ENCODE data around the gene GAS2L2.
A peak's percentile ranks its signal among the peaks of the same experiment; 100 is the strongest.

GAS2L2 gene

GRCh38 chr17:35752945-35753764 lies at the start of gene GAS2L2:
TSS of gene GAS2L2 (minus strand) at chr17:35753239. CDS start at chr17:35752850, 389 bp downstream.
- no peak for DNase-seq

- DNase-seq: no peak
Observed at GRCh38 chr17:35801583-35802224, 48.7 kb upstream of the GAS2L2 start.

- no peak for DNase-seq
Observed at GRCh38 chr17:35799942-35800341, 46.9 kb upstream of the GAS2L2 start.

GRCh38 chr17:35797918-35798317 lies 44.9 kb upstream of the GAS2L2 start:
- no peak for DNase-seq

GRCh38 chr17:35797370-35797769 lies 44.3 kb upstream of the GAS2L2 start:
- no peak for DNase-seq

GRCh38 chr17:35796942-35797341 lies 43.9 kb upstream of the GAS2L2 start:
- no peak for DNase-seq

- no peak for DNase-seq
Observed at GRCh38 chr17:35795871-35796265, 42.8 kb upstream of the GAS2L2 start.

- peak; percentile 53 for DNase-seq
Observed at GRCh38 chr17:35795007-35795870, 42.2 kb upstream of the GAS2L2 start, which contains the start of gene MMP28. TSS of gene MMP28 (minus strand) at chr17:35795641. CDS start at chr17:35795377, 264 bp downstream.

- DNase-seq: no peak
Observed at GRCh38 chr17:35793257-35793656, 40.2 kb upstream of the GAS2L2 start.

- no peak for DNase-seq
Observed at GRCh38 chr17:35791681-35792350, 38.8 kb upstream of the GAS2L2 start.

GRCh38 chr17:35790841-35791240 lies 37.8 kb upstream of the GAS2L2 start:
- DNase-seq: no peak

- no peak for DNase-seq
Observed at GRCh38 chr17:35788477-35789368, 35.7 kb upstream of the GAS2L2 start.

- DNase-seq: no peak
Observed at GRCh38 chr17:35786941-35787432, 33.9 kb upstream of the GAS2L2 start.

- DNase-seq: no peak
Observed at GRCh38 chr17:35784895-35785294, 31.9 kb upstream of the GAS2L2 start.

- no peak for DNase-seq
Observed at GRCh38 chr17:35780950-35781349, 27.9 kb upstream of the GAS2L2 start.

GRCh38 chr17:35778641-35779196 lies 25.7 kb upstream of the GAS2L2 start:
- DNase-seq: no peak

GRCh38 chr17:35775583-35775982 lies 22.5 kb upstream of the GAS2L2 start:
- no peak for DNase-seq

- DNase-seq: no peak
Observed at GRCh38 chr17:35775039-35775438, 22.0 kb upstream of the GAS2L2 start.

- DNase-seq: no peak
Observed at GRCh38 chr17:35774499-35774898, 21.5 kb upstream of the GAS2L2 start.

GRCh38 chr17:35773679-35774425 lies 20.8 kb upstream of the GAS2L2 start:
- no peak for DNase-seq

Data from NCI-H774 (cell line).